ENCODE results near the gene KCMF1.

The KCMF1 gene

GRCh38 chr2:85061896-85062295 lies 90.9 kb downstream of the KCMF1 start:
- no peak for TF ChIP-seq POLR2AphosphoS5 (IDR thresholded peaks at IDR 0.05; ENCODE audit: borderline replicate concordance, low read depth, low read length)
- TF ChIP-seq EZH2 (IDR thresholded peaks at IDR 0.05): no peak
- no peak for TF ChIP-seq FOXP2 (optimal IDR thresholded peaks at IDR 0.05; ENCODE audit: control extremely low read depth, extremely low read length, insufficient read depth)
- Histone ChIP-seq H3K4me3 (no peak overlapping the region), H3K9ac (ENCODE audit: insufficient read length) (no peak overlapping the region), H3K9me3 (ENCODE audit: low read depth, low read length) (no peaks in the 10 kb centered on the region), H3K36me3 (ENCODE audit: insufficient read depth, low read length) (0 out of 2 replicates have a peak, but pooled peaks cover 3% of the 10 kb centered on the region), H3K27ac (no peak overlapping the region)
- no peak for DNase-seq (ENCODE audit: low read depth, low spot score)

- Histone ChIP-seq H3K36me3 (ENCODE audit: insufficient read depth, low read length) (0 out of 2 replicates have a peak, but pooled peaks cover 2% of the 10 kb centered on the region), H3K4me3 (no peak overlapping the region), H3K27ac (no peak overlapping the region), H3K9me3 (ENCODE audit: low read depth, low read length) (no peaks in the 10 kb centered on the region), H3K9ac (ENCODE audit: insufficient read length) (no peak overlapping the region)
- no peak for DNase-seq (ENCODE audit: low read depth, low spot score)
- TF ChIP-seq POLR2AphosphoS5 (IDR thresholded peaks at IDR 0.05; ENCODE audit: borderline replicate concordance, low read depth, low read length): no peak
- TF ChIP-seq FOXP2 (optimal IDR thresholded peaks at IDR 0.05; ENCODE audit: control extremely low read depth, extremely low read length, insufficient read depth): no peak
- no peak for TF ChIP-seq EZH2 (IDR thresholded peaks at IDR 0.05)
Measured at GRCh38 chr2:85062565-85062964, 91.6 kb downstream of the KCMF1 start.

- no peaks in the 10 kb centered on the region for H3K36me3 ChIP-seq (ENCODE audit: insufficient read depth, low read length)
- no peak overlapping the region for H3K27ac ChIP-seq
- no peaks in the 10 kb centered on the region for H3K9me3 ChIP-seq (ENCODE audit: low read depth, low read length)
- TF ChIP-seq FOXP2 (optimal IDR thresholded peaks at IDR 0.05; ENCODE audit: control extremely low read depth, extremely low read length, insufficient read depth) (no peak), POLR2AphosphoS5 (IDR thresholded peaks at IDR 0.05; ENCODE audit: borderline replicate concordance, low read depth, low read length) (no peak), EZH2 (IDR thresholded peaks at IDR 0.05) (no peak)
- H3K9ac ChIP-seq (ENCODE audit: insufficient read length): no peak overlapping the region
- no peak overlapping the region for H3K4me3 ChIP-seq
- no peak for DNase-seq (ENCODE audit: low read depth, low spot score)
Measured at GRCh38 chr2:85063981-85064599, 93.1 kb downstream of the KCMF1 start.

GRCh38 chr2:85064927-85065577 lies 94.1 kb downstream of the KCMF1 start:
- Histone ChIP-seq H3K27ac (no peak overlapping the region), H3K4me3 (no peak overlapping the region), H3K9me3 (ENCODE audit: low read depth, low read length) (no peaks in the 10 kb centered on the region), H3K9ac (ENCODE audit: insufficient read length) (no peak overlapping the region), H3K36me3 (ENCODE audit: insufficient read depth, low read length) (no peaks in the 10 kb centered on the region)
- TF ChIP-seq POLR2AphosphoS5 (IDR thresholded peaks at IDR 0.05; ENCODE audit: borderline replicate concordance, low read depth, low read length) (no peak), FOXP2 (optimal IDR thresholded peaks at IDR 0.05; ENCODE audit: control extremely low read depth, extremely low read length, insufficient read depth) (no peak), EZH2 (IDR thresholded peaks at IDR 0.05) (no peak)
- no peak for DNase-seq (ENCODE audit: low read depth, low spot score)

- H3K9me3 ChIP-seq (ENCODE audit: low read depth, low read length): no peaks in the 10 kb centered on the region
- no peak for DNase-seq (ENCODE audit: low read depth, low spot score)
- H3K9ac ChIP-seq (ENCODE audit: insufficient read length): no peak overlapping the region
- H3K36me3 ChIP-seq (ENCODE audit: insufficient read depth, low read length): no peaks in the 10 kb centered on the region
- H3K27ac ChIP-seq: no peak overlapping the region
- H3K4me3 ChIP-seq: no peak overlapping the region
- TF ChIP-seq FOXP2 (optimal IDR thresholded peaks at IDR 0.05; ENCODE audit: control extremely low read depth, extremely low read length, insufficient read depth) (no peak), POLR2AphosphoS5 (IDR thresholded peaks at IDR 0.05; ENCODE audit: borderline replicate concordance, low read depth, low read length) (no peak), EZH2 (IDR thresholded peaks at IDR 0.05) (no peak)
Measured at GRCh38 chr2:85066006-85066740, 95.2 kb downstream of the KCMF1 start.

GRCh38 chr2:85066874-85067351 lies 96.0 kb downstream of the KCMF1 start:
- no peaks in the 10 kb centered on the region for H3K9me3 ChIP-seq (ENCODE audit: low read depth, low read length)
- H3K36me3 ChIP-seq (ENCODE audit: insufficient read depth, low read length): no peaks in the 10 kb centered on the region
- H3K27ac ChIP-seq: no peak overlapping the region
- no peak for TF ChIP-seq EZH2 (IDR thresholded peaks at IDR 0.05)
- no peak for TF ChIP-seq POLR2AphosphoS5 (IDR thresholded peaks at IDR 0.05; ENCODE audit: borderline replicate concordance, low read depth, low read length)
- no peak for TF ChIP-seq FOXP2 (optimal IDR thresholded peaks at IDR 0.05; ENCODE audit: control extremely low read depth, extremely low read length, insufficient read depth)
- no peak for DNase-seq (ENCODE audit: low read depth, low spot score)
- no peak overlapping the region for H3K9ac ChIP-seq (ENCODE audit: insufficient read length)
- no peak overlapping the region for H3K4me3 ChIP-seq

- H3K9ac ChIP-seq (ENCODE audit: insufficient read length): no peak overlapping the region
- H3K27ac ChIP-seq: no peak overlapping the region
- H3K9me3 ChIP-seq (ENCODE audit: low read depth, low read length): no peaks in the 10 kb centered on the region
- no peak overlapping the region for H3K4me3 ChIP-seq
- no peak for DNase-seq (ENCODE audit: low read depth, low spot score)
- H3K36me3 ChIP-seq (ENCODE audit: insufficient read depth, low read length): no peaks in the 10 kb centered on the region
- TF ChIP-seq POLR2AphosphoS5 (IDR thresholded peaks at IDR 0.05; ENCODE audit: borderline replicate concordance, low read depth, low read length) (no peak), EZH2 (IDR thresholded peaks at IDR 0.05) (no peak), FOXP2 (optimal IDR thresholded peaks at IDR 0.05; ENCODE audit: control extremely low read depth, extremely low read length, insufficient read depth) (no peak)
Measured at GRCh38 chr2:85071096-85071495, 100.1 kb downstream of the KCMF1 start.

- H3K9ac ChIP-seq (ENCODE audit: insufficient read length): no peak overlapping the region
- no peak overlapping the region for H3K27ac ChIP-seq
- H3K4me3 ChIP-seq: no peak overlapping the region
- H3K36me3 ChIP-seq (ENCODE audit: insufficient read depth, low read length): no peaks in the 10 kb centered on the region
- no peak for TF ChIP-seq POLR2AphosphoS5 (IDR thresholded peaks at IDR 0.05; ENCODE audit: borderline replicate concordance, low read depth, low read length)
- DNase-seq (ENCODE audit: low read depth, low spot score): no peak
- H3K9me3 ChIP-seq (ENCODE audit: low read depth, low read length): no peaks in the 10 kb centered on the region
Measured at GRCh38 chr2:85073033-85073432, 102.1 kb downstream of the KCMF1 start.

All from SK-N-MC (cell line).